Right cardiac atrium (tissue), 5 donors: ENCODE data around the gene QTRT2. TPM values are rescaled to one million over a fixed set of nuclear protein-coding genes. Genes with fewer than 3 reads are reported as not detected.

ENCODE experiments used
- ATAC-seq, 2 donors: fragments of 200-7000 bp; cut with Tn5 transposase; one replicate each; pipeline versions ENCODE4 v1.8.0 to v1.9.1; 2020; ENCODE audit warnings: moderate library complexity in 2 of 2, mild to moderate bottlenecking in 1 of 2
- DNase-seq, 3 donors: peaks; one replicate each; pipeline ENCODE4 v3.0.0-alpha.2; 2020
- H3K27ac ChIP-seq: one replicate; pipeline ENCODE4 v1.5.1; 2013; ENCODE audit warnings: mild to moderate bottlenecking, low read length, control low read depth, moderate library complexity
- H3K27me3 ChIP-seq: one replicate; pipeline ENCODE4 v1.6.1; 2013; ENCODE audit not compliant: control insufficient read depth, insufficient read depth
- H3K4me1 ChIP-seq: one replicate; pipeline ENCODE4 v1.6.1; 2013; ENCODE audit warnings: low read length; ENCODE audit not compliant: control insufficient read depth, insufficient read depth
- H3K4me3 ChIP-seq: one replicate; pipeline ENCODE4 v1.5.1; 2013; ENCODE audit warnings: low read length, control low read depth
- H3K9me3 ChIP-seq: one replicate; pipeline ENCODE4 v1.6.1; 2013; ENCODE audit warnings: low read length; ENCODE audit not compliant: control insufficient read depth
- WGBS: extraction: QIAGEN DNeasy Blood & Tissue Kit; methylation state at CpG from one replicate; pipeline ENCODE4 v1.1.7; 2013; 5-methylcytosine and 5-hydroxymethylcytosine counted together
- intact Hi-C, 4 donors: fragments of 100-400 bp; cut with DNase I; formaldehyde crosslinking; loops; one replicate each; pipeline versions ENCODE4 v1.11.0 to v1.14.0; 2022 to 2023
- polyA plus RNA-seq: library from polyadenylated mRNA; stranded (reverse); fragments of 200-250 nt; gene quantifications from one replicate; pipeline ENCODE4 v1.2.3, GENCODE V29; 2013
- total RNA-seq, 4 donors: library from RNA; stranded (reverse); fragmentation: NEBNext Ultra II Directional; extraction: Animal tissue kit (Norgen Biotek cat#: 25700); gene quantifications; one replicate each; pipeline ENCODE4 v1.2.1, GENCODE V29; 2021
- donor health status: healthy with polysubstance abuse.
- donor health status: DM: no; HTN: yes; CAD: no.
- donor health status: DM: no; HTN: no; CAD: no.
- donor health status: DM: no; HTN: yes; CAD: no; lungs with severe emphysema.
- donor health status: DM: yes; HTN: yes; CAD: no.

Gene QTRT2
- total and polyA plus RNA-seq, 5 donors: 3.4 to 9.4 (median 7.4) TPM

- DNase-seq: no peak
- H3K4me3 ChIP-seq: no peak overlapping the region
- H3K27me3 ChIP-seq: no peaks in the 10 kb centered on the region
- no peaks in the 10 kb centered on the region for H3K4me1 ChIP-seq
- no peak for ATAC-seq
- H3K27ac ChIP-seq: no peak overlapping the region
- H3K9me3 ChIP-seq: no peaks in the 10 kb centered on the region
- intact Hi-C loops: no loop called here
- 93% methylated on average over 27 of the region's 27 CpGs for WGBS
These were observed 46.6 kb downstream of the QTRT2 start for GRCh38 chr3:114103181-114103580.

- Histone ChIP-seq H3K27ac (no peak overlapping the region), H3K4me1 (no peaks in the 10 kb centered on the region), H3K27me3 (no peaks in the 10 kb centered on the region), H3K4me3 (no peak overlapping the region), H3K9me3 (no peaks in the 10 kb centered on the region)
- intact Hi-C loops: no loop called here
- WGBS: 87% methylated on average over 4 of the region's 4 CpGs
- DNase-seq (no peak), ATAC-seq (no peak)
These were observed 47.3 kb downstream of the QTRT2 start for GRCh38 chr3:114103858-114104257.

- intact Hi-C loops: no loop called here
- Histone ChIP-seq H3K9me3 (no peaks in the 10 kb centered on the region), H3K27ac (no peak overlapping the region), H3K4me1 (no peaks in the 10 kb centered on the region), H3K4me3 (no peak overlapping the region), H3K27me3 (no peaks in the 10 kb centered on the region)
- ATAC-seq (no peak), DNase-seq (no peak)
- WGBS: 88% methylated on average over 3 of the region's 3 CpGs
These were observed 47.9 kb downstream of the QTRT2 start for GRCh38 chr3:114104414-114104813.

GRCh38 chr3:114108137-114108536, 51.6 kb downstream of the QTRT2 start:
- intact Hi-C loops: no loop called here
- WGBS: 87% methylated on average over 8 of the region's 8 CpGs

GRCh38 chr3:114110439-114110838, 53.9 kb downstream of the QTRT2 start:
- no peaks in the 10 kb centered on the region for H3K27me3 ChIP-seq
- DNase-seq (no peak), ATAC-seq (no peak)
- H3K27ac ChIP-seq: no peak overlapping the region
- H3K4me3 ChIP-seq: no peak overlapping the region
- intact Hi-C loops: no loop called here
- 41% methylated on average over 5 of the region's 5 CpGs for WGBS
- no peaks in the 10 kb centered on the region for H3K9me3 ChIP-seq
- no peaks in the 10 kb centered on the region for H3K4me1 ChIP-seq

More at GRCh38 chr3:114108137-114108536, 51.6 kb downstream of the QTRT2 start:
- Histone ChIP-seq H3K27ac (no peak overlapping the region), H3K4me3 (no peak overlapping the region), H3K27me3 (no peaks in the 10 kb centered on the region), H3K4me1 (no peaks in the 10 kb centered on the region), H3K9me3 (no peaks in the 10 kb centered on the region)
- ATAC-seq: no peak
- DNase-seq: no peak

GRCh38 chr3:114111060-114111770, 54.7 kb downstream of the QTRT2 start:
- Histone ChIP-seq H3K27ac (no peak overlapping the region), H3K4me3 (no peak overlapping the region), H3K27me3 (no peaks in the 10 kb centered on the region), H3K4me1 (no peaks in the 10 kb centered on the region), H3K9me3 (no peaks in the 10 kb centered on the region)
- 73% methylated on average over 3 of the region's 3 CpGs for WGBS
- ATAC-seq (no peak), DNase-seq (no peak)
- intact Hi-C loops: no loop called here

GRCh38 chr3:114112696-114113095, 56.2 kb downstream of the QTRT2 start:
- intact Hi-C loops: no loop called here
- no peak overlapping the region for H3K4me3 ChIP-seq
- no peak overlapping the region for H3K27ac ChIP-seq
- no peaks in the 10 kb centered on the region for H3K27me3 ChIP-seq
- no peak for ATAC-seq
- no peaks in the 10 kb centered on the region for H3K4me1 ChIP-seq
- no peaks in the 10 kb centered on the region for H3K9me3 ChIP-seq
- WGBS: 60% methylated on average over 6 of the region's 6 CpGs
- DNase-seq: no peak

- Histone ChIP-seq H3K27me3 (no peaks in the 10 kb centered on the region), H3K4me1 (no peaks in the 10 kb centered on the region), H3K4me3 (no peak overlapping the region), H3K9me3 (no peaks in the 10 kb centered on the region), H3K27ac (no peak overlapping the region)
- DNase-seq: no peak
- intact Hi-C loops: no loop called here
- WGBS: 87% methylated on average over 3 of the region's 3 CpGs
- no peak for ATAC-seq
These were observed 58.2 kb downstream of the QTRT2 start for GRCh38 chr3:114114719-114115118.

- no peak overlapping the region for H3K27ac ChIP-seq
- H3K4me3 ChIP-seq: no peak overlapping the region
- no peaks in the 10 kb centered on the region for H3K27me3 ChIP-seq
- 81% methylated on average over 7 of the region's 7 CpGs for WGBS
- H3K4me1 ChIP-seq: no peaks in the 10 kb centered on the region
- ATAC-seq: no peak
- intact Hi-C loops: no loop called here
- no peaks in the 10 kb centered on the region for H3K9me3 ChIP-seq
- DNase-seq: no peak
These were observed 58.6 kb downstream of the QTRT2 start for GRCh38 chr3:114115143-114115542.

- Histone ChIP-seq H3K4me3 (no peak overlapping the region), H3K27ac (no peak overlapping the region), H3K9me3 (no peaks in the 10 kb centered on the region), H3K4me1 (peaks cover 2% of the 10 kb centered on the region), H3K27me3 (no peaks in the 10 kb centered on the region)
- WGBS: 37% methylated on average over 1 of the region's 1 CpG
- ATAC-seq (no peak), DNase-seq (no peak)
- intact Hi-C loops: no loop called here
These were observed 63.2 kb downstream of the QTRT2 start for GRCh38 chr3:114119776-114120175.

- 53% methylated on average over 3 of the region's 3 CpGs for WGBS
- H3K4me1 ChIP-seq: peaks cover 2% of the 10 kb centered on the region
- no peaks in the 10 kb centered on the region for H3K9me3 ChIP-seq
- intact Hi-C loops: no loop called here
- H3K27me3 ChIP-seq: no peaks in the 10 kb centered on the region
- ATAC-seq (no peak), DNase-seq (no peak)
- no peak overlapping the region for H3K27ac ChIP-seq
- no peak overlapping the region for H3K4me3 ChIP-seq
These were observed 63.7 kb downstream of the QTRT2 start for GRCh38 chr3:114120211-114120610.
